Spinal cord (tissue), 10 donors: ENCODE measurements around the gene UBE2C. TPM values are rescaled to one million over a fixed set of nuclear protein-coding genes. Genes with fewer than 3 reads are reported as not detected.
A peak's percentile ranks its signal among the peaks of the same experiment; 100 is the strongest.
"Not testable (repeated sequence)": the region's sequence is repeated elsewhere in the genome, so short reads cannot be mapped to it uniquely, and the experiment has no call there.

Experiments
- DNase-seq, 6 donors: peaks; one replicate each; pipeline versions ENCODE4 v3.0.0 to v3.0.0-alpha.2; 2013 to 2015; ENCODE audit warnings: low spot score in 6 of 6, low read depth in 4 of 6
- H3K27ac ChIP-seq: one replicate; pipeline ENCODE4 v1.5.1; 2013; ENCODE audit warnings: low read depth, low read length, control low read depth
- H3K27me3 ChIP-seq: one replicate; pipeline ENCODE4 v1.6.1; 2013; ENCODE audit warnings: low read length; ENCODE audit not compliant: control insufficient read depth, insufficient read depth
- H3K36me3 ChIP-seq: one replicate; pipeline ENCODE4 v1.6.1; 2013; ENCODE audit warnings: low read length; ENCODE audit not compliant: control insufficient read depth, insufficient read depth
- H3K4me1 ChIP-seq: one replicate; pipeline ENCODE4 v1.6.1; 2013; ENCODE audit warnings: low read length; ENCODE audit not compliant: control insufficient read depth, insufficient read depth
- H3K4me3 ChIP-seq: one replicate; pipeline ENCODE4 v1.5.1; 2013; ENCODE audit warnings: low read depth, low read length, control low read depth
- H3K9me3 ChIP-seq: one replicate; pipeline ENCODE4 v1.6.1; 2013; ENCODE audit warnings: low read length; ENCODE audit not compliant: control insufficient read depth, insufficient read depth
- WGBS: methylation state at CpG from one replicate; pipeline ENCODE4 v1.1.5; 2013; ENCODE audit warnings: missing lambda C conversion rate; ENCODE audit not compliant: insufficient coverage; 5-methylcytosine and 5-hydroxymethylcytosine counted together
- polyA plus RNA-seq, 2 donors: library from polyadenylated mRNA; unstranded; fragments of 120-200 nt; gene quantifications; one replicate each; pipeline ENCODE4 v1.2.1, GENCODE V29; 2013; ENCODE audit not compliant: insufficient read length in 2 of 2
- total RNA-seq, 2 donors: library from RNA; depleted of rRNA in 1 of 2; stranded (reverse); fragments of 120-200 nt in 1 of 2; fragments of >200 nt in 1 of 2; gene quantifications; one replicate each; pipeline versions ENCODE4 v1.2.3 to v1.2.4, GENCODE V29; 2013 to 2014
- donor health status: healthy.

The UBE2C gene
- total and polyA plus RNA-seq, 4 donors: 7.1 to 36.0 (median 29.3) TPM

DNA sequence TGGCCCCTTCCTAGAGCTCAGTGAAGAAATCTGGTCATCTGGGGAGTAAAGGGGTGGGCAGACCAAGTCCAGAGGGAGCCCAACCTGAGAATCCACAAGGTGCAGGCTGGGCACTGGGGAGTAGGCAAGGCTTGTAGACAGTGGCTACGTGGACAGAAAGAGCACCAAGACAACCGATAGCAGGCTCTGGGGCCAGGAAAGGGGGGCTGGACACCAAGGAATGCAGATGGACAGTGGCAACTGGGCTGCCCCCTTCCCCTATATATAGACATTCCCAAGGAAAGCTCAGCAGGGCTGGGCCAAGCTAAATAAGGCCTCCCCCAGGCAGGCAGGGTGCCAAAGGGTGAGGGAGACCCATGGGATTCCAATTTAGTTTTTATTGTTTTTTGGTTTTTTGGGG is 16.1 kb downstream of the UBE2C start:
- H3K27ac ChIP-seq: no peak overlapping the region
- 28% methylated on average over 2 of the region's 2 CpGs for WGBS
- no peaks in the 10 kb centered on the region for H3K36me3 ChIP-seq
- H3K27me3 ChIP-seq: peaks cover 11% of the 10 kb centered on the region
- no peak overlapping the region for H3K4me3 ChIP-seq
- DNase-seq: no peak
- no peaks in the 10 kb centered on the region for H3K9me3 ChIP-seq
- H3K4me1 ChIP-seq: peaks cover 22% of the 10 kb centered on the region

- not testable (repeated sequence) for H3K4me3 ChIP-seq, H3K27me3 ChIP-seq, H3K36me3 ChIP-seq, H3K27ac ChIP-seq, H3K9me3 ChIP-seq, DNase-seq
- 85% methylated on average over 3 of the region's 4 CpGs for WGBS
- H3K4me1 ChIP-seq: peaks cover 21% of the 10 kb centered on the region
These were observed 17.2 kb downstream of the UBE2C start for GRCh38 chr20:45829673-45830106.

DNA sequence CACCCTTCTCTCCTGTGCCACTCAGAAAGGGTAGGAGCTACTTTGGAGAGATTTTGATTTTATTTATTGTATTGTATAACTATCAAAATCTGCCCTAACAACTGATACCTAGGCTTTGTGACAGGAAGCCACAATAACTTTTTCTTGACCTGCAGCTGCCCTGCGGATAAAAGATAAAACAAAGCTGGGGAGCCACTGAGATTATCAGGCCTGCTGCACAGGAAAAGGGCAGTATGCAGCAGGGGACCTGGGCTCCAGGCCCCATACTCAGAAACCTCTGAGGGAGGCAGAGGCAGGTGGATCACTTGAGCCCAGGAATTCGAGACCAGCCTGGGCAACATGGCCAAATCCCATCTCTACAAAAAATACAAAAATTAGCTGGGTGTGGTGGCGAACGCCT is 20.2 kb downstream of the UBE2C start:
- peaks cover 31% of the 10 kb centered on the region for H3K4me1 ChIP-seq
- no peak overlapping the region for H3K27ac ChIP-seq
- H3K36me3 ChIP-seq: peaks cover 9% of the 10 kb centered on the region
- 94% methylated on average over 2 of the region's 4 CpGs for WGBS
- H3K9me3 ChIP-seq: no peaks in the 10 kb centered on the region
- no peaks in the 10 kb centered on the region for H3K27me3 ChIP-seq
- no peak overlapping the region for H3K4me3 ChIP-seq
- DNase-seq: no peak

GRCh38 chr20:45833030-45833882 is 20.8 kb downstream of the UBE2C start, which contains the start of gene SNX21:
SNX21 (plus strand) TSS chr20:45833799; CDS start chr20:45833920, 121 bp downstream.
- Histone ChIP-seq H3K4me1 (peaks cover 31% of the 10 kb centered on the region), H3K4me3 (peak within 1 kb of the TSS; percentile 78), H3K9me3 (no peaks in the 10 kb centered on the region), H3K27ac (peak within 1 kb of the TSS; percentile 91), H3K36me3 (peaks cover 13% of the 10 kb centered on the region), H3K27me3 (no peaks in the 10 kb centered on the region)
- 4% methylated on average over 27 of the region's 35 CpGs for WGBS
- DNase-seq: peak in 5 of 6 donors; percentile 31 to 86 (median 43)

DNA sequence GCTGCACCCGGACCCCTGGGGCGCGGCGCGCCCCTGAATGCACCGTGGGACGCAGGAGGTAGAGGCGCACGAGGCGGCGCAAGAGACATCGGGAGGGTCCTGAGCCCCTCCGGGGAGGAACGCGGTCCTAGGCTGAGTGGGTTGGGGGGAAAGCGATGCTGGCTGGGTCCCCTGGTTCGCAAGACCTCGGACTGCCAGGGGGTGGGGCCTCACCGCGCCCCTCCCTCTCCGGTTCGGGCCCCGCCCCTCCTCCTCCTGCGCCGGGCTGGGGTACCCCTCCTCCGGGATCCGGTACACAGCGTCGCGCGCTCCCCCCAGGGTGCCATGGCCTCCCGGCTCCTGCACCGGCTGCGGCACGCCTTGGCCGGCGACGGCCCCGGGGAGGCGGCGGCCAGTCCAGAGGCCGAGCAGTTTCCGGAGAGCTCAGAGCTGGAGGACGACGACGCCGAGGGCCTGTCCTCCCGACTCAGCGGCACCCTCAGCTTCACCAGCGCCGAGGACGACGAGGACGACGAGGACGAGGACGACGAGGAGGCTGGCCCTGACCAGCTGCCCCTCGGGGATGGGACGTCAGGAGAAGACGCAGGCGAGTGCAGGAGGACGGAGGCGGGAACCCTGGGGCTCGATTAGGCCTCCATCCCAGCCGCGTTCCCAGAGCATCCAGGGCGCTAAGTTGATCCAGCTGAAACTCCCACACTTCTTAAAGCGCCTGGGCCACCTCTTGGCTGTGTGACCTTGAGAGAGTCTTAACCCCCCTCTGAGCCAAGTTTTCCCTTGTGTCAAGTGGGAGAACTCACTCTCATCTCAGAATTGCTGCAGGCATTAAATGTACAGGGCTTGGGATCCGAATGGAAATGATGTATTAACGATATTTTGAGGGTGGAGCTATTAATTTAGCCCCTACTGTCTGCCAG is 21.7 kb downstream of the UBE2C start:
- WGBS: 1% methylated on average over 68 of the region's 71 CpGs
- no peaks in the 10 kb centered on the region for H3K9me3 ChIP-seq
- H3K36me3 ChIP-seq: peaks cover 16% of the 10 kb centered on the region
- H3K27ac ChIP-seq: peak overlapping the region; percentile 91
- peak overlapping the region; percentile 78 for H3K4me3 ChIP-seq
- DNase-seq: peak in 5 of 6 donors; percentile 49 to 91 (median 67)
- no peaks in the 10 kb centered on the region for H3K27me3 ChIP-seq
- H3K4me1 ChIP-seq: peaks cover 31% of the 10 kb centered on the region

GRCh38 chr20:45834797-45835161 is 22.3 kb downstream of the UBE2C start:
- Histone ChIP-seq H3K27ac (peak overlapping the region; percentile 91), H3K4me3 (peak overlapping the region; percentile 78), H3K9me3 (no peaks in the 10 kb centered on the region), H3K4me1 (peaks cover 31% of the 10 kb centered on the region), H3K36me3 (peaks cover 16% of the 10 kb centered on the region), H3K27me3 (no peaks in the 10 kb centered on the region)
- 88% methylated on average over 14 of the region's 14 CpGs for WGBS
- DNase-seq: no peak

GRCh38 chr20:45835329-45835765 is 22.9 kb downstream of the UBE2C start:
- Histone ChIP-seq H3K4me3 (no peak overlapping the region), H3K4me1 (peaks cover 31% of the 10 kb centered on the region), H3K36me3 (peaks cover 21% of the 10 kb centered on the region), H3K27ac (no peak overlapping the region), H3K27me3 (no peaks in the 10 kb centered on the region), H3K9me3 (no peaks in the 10 kb centered on the region)
- WGBS: 64% methylated on average over 2 of the region's 3 CpGs
- no peak for DNase-seq

DNA sequence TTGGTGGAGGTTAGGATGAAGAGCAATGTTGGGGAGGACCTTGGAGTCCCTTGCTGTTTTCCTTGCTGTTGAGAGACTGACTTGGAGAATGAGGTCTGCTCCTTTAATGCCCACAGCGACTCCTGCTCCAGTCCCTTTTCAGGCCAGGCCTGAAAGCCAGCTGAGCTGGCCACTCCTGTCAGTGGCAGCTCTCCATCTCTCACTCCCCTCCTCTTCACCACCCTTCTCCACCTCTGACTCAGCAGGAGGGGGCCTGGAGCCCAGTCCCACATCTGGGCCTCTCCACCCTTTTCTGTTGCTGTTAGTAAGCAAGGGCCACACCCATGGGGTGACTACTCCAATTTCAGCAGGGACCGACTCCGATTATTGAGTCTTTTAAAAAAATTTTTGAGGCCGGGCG is 23.4 kb downstream of the UBE2C start:
- Histone ChIP-seq H3K27me3 (no peaks in the 10 kb centered on the region), H3K4me3 (no peak overlapping the region), H3K36me3 (peaks cover 26% of the 10 kb centered on the region), H3K9me3 (no peaks in the 10 kb centered on the region), H3K27ac (no peak overlapping the region), H3K4me1 (peaks cover 31% of the 10 kb centered on the region)
- DNase-seq: no peak
- 100% methylated on average over 5 of the region's 5 CpGs for WGBS

DNA sequence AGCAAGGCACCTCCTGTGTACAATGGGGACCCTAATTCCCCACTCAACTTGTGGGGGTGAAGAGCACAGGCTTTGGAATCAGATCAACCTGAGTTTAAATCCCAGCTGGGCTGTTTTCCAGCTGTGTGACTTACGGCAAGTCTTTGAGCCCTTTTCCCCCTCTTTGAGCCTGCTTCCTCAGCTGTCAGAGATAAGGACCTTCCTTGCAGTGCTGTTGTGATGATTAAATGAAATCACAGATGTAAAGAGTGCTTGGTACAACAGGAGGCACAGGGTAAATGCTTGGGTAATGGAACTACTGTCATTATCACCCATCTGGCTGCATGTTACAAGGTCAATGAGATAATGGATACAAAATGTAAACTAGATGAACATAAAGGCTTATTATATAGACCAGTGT is 24.4 kb downstream of the UBE2C start:
- WGBS: 0% methylated on average over 1 of the region's 1 CpG
- Histone ChIP-seq H3K4me3 (no peak overlapping the region), H3K27ac (no peak overlapping the region), H3K4me1 (peaks cover 31% of the 10 kb centered on the region), H3K36me3 (peaks cover 36% of the 10 kb centered on the region), H3K27me3 (no peaks in the 10 kb centered on the region), H3K9me3 (no peaks in the 10 kb centered on the region)
- DNase-seq: peak in 1 of 6 donors; percentile 44
